IMR-90 (cell line): ENCODE measurements around the gene TIE1. TPM values are rescaled to one million over a fixed set of nuclear protein-coding genes. Genes with fewer than 3 reads are reported as not detected.

Experiments
- BHLHE40 ChIP-seq: fragments of 150-350 bp; IDR thresholded peaks from 2 replicates; pipeline ENCODE4 v1.6.1; 2016; ENCODE audit warnings: mild to moderate bottlenecking, low read depth, low read length
- MXI1 ChIP-seq: IDR thresholded peaks from 2 replicates; pipeline ENCODE4 v1.6.1; 2012; ENCODE audit warnings: low read depth, mild to moderate bottlenecking, low read length, moderate library complexity, borderline replicate concordance
- RAD21 ChIP-seq: IDR thresholded peaks from 2 replicates; pipeline ENCODE4 v1.6.1; 2012; ENCODE audit warnings: low read length, improper control_type of control experiment
- USF2 ChIP-seq: fragments of 150-350 bp; IDR thresholded peaks from 2 replicates; pipeline ENCODE4 v1.6.1; 2017; ENCODE audit warnings: mild to moderate bottlenecking, antibody characterized with exemption, low read length, low read depth
- polyA plus RNA-seq, 3 experiments: library from polyadenylated mRNA; depleted of rRNA; stranded (reverse); fragments of >200 nt; gene quantifications; 2 replicates each; pipeline ENCODE4 v1.2.3, GENCODE V29; 2012; ENCODE audit warnings: low replicate concordance in 1 of 3
- total RNA-seq: library from RNA; depleted of rRNA; stranded (reverse); fragments of >200 nt; gene quantifications from 2 replicates; pipeline ENCODE4 v1.2.3, GENCODE V29; 2012

The TIE1 gene
- total and polyA plus RNA-seq, 2 of the 4 experiments (the other 2 are of a cell fraction): 2.3 to 7.5 TPM

- TF ChIP-seq BHLHE40 (no peak), USF2 (no peak), MXI1 (no peak), RAD21 (no peak)
These were observed 5.3 kb downstream of the TIE1 start (continued) for GRCh38 chr1:43305926-43306687.
